Neuronal stem cell (in vitro differentiated cells): ENCODE data around the gene CFL2.
A peak's percentile ranks its signal among the peaks of the same experiment; 100 is the strongest.

Experiments
- DNase-seq: peaks from one replicate; pipeline ENCODE4 v3.0.0-alpha.2; 2013; ENCODE audit warnings: low spot score
- H2AFZ ChIP-seq: one replicate; pipeline ENCODE4 v1.6.1; 2013; ENCODE audit warnings: mild to moderate bottlenecking, low read length, inconsistent platforms
- H2AK5ac ChIP-seq: 2 replicates; pipeline ENCODE4 v1.6.1; 2013; ENCODE audit warnings: low read depth, mild to moderate bottlenecking, inconsistent platforms, low read length, moderate library complexity, mixed read lengths
- H2BK120ac ChIP-seq: 2 replicates; pipeline ENCODE4 v1.6.1; 2013; ENCODE audit warnings: low read depth, mild to moderate bottlenecking, inconsistent platforms, low read length, moderate library complexity, mixed read lengths
- H2BK12ac ChIP-seq: one replicate; pipeline ENCODE4 v1.6.1; 2013; ENCODE audit warnings: low read length, inconsistent platforms
- H2BK15ac ChIP-seq: 2 replicates; pipeline ENCODE4 v1.6.1; 2013; ENCODE audit warnings: mild to moderate bottlenecking, low read length, inconsistent platforms, mixed read lengths
- H2BK5ac ChIP-seq: one replicate; pipeline ENCODE4 v1.6.1; 2013; ENCODE audit warnings: inconsistent platforms, mild to moderate bottlenecking, low read length, moderate library complexity
- H3K14ac ChIP-seq: one replicate; pipeline ENCODE4 v1.6.1; 2013; ENCODE audit warnings: low read length, inconsistent platforms
- H3K18ac ChIP-seq: 2 replicates; pipeline ENCODE4 v1.6.1; 2013; ENCODE audit warnings: low read length, inconsistent platforms
- H3K23ac ChIP-seq: 2 replicates; pipeline ENCODE4 v1.6.1; 2013; ENCODE audit warnings: low read depth, mild to moderate bottlenecking, mixed read lengths, low read length, inconsistent platforms; ENCODE audit not compliant: poor library complexity
- H3K27ac ChIP-seq: replicated peaks from 3 replicates; pipeline ENCODE4 v1.5.1; 2013; ENCODE audit warnings: low read length, inconsistent platforms
- H3K27me3 ChIP-seq, 3 experiments: 2 replicates each; pipeline ENCODE4 v1.6.1; 2013; ENCODE audit warnings: low read length in 3 of 3, mild to moderate bottlenecking in 2 of 3, inconsistent platforms in 1 of 3, low read depth in 1 of 3, mixed read lengths in 1 of 3, moderate library complexity in 1 of 3; ENCODE audit not compliant: control insufficient read depth in 3 of 3, insufficient read depth in 3 of 3
- H3K36me3 ChIP-seq, 2 donors: replicated peaks in 1 of 2; 2 replicates each; pipeline ENCODE4 v1.6.1; 2013; ENCODE audit warnings: low read length in 2 of 2; ENCODE audit not compliant: control insufficient read depth in 2 of 2, insufficient read depth in 2 of 2
- H3K4ac ChIP-seq: 2 replicates; pipeline ENCODE4 v1.6.1; 2013; ENCODE audit warnings: inconsistent platforms, mild to moderate bottlenecking, low read length, moderate library complexity
- H3K4me1 ChIP-seq, 2 donors: 1 replicate in 1 of 2; 2 replicates in 1 of 2; pipeline ENCODE4 v1.6.1; 2013; ENCODE audit warnings: low read length in 2 of 2, low read depth in 1 of 2; ENCODE audit not compliant: control insufficient read depth in 2 of 2, insufficient read depth in 1 of 2
- H3K4me2 ChIP-seq: one replicate; pipeline ENCODE4 v1.6.1; 2013; ENCODE audit warnings: mild to moderate bottlenecking, low read length, inconsistent platforms; ENCODE audit not compliant: insufficient read depth, poor library complexity, severe bottlenecking
- H3K4me3 ChIP-seq, 2 donors: 2 replicates each; pipeline ENCODE4 v1.5.1; 2013; ENCODE audit warnings: low read length in 2 of 2, mild to moderate bottlenecking in 2 of 2, inconsistent platforms in 1 of 2, moderate library complexity in 1 of 2
- H3K79me1 ChIP-seq: one replicate; pipeline ENCODE4 v1.6.1; 2013; ENCODE audit warnings: low read depth, mild to moderate bottlenecking, inconsistent platforms, low read length, moderate library complexity
- H3K9ac ChIP-seq: one replicate; pipeline ENCODE4 v1.6.1; 2013; ENCODE audit warnings: mild to moderate bottlenecking, low read depth, low read length, inconsistent platforms; ENCODE audit not compliant: poor library complexity
- H3K9me3 ChIP-seq, 2 donors: replicated peaks in 1 of 2; 2 replicates each; pipeline versions ENCODE3 to v1.6.1; 2013; ENCODE audit warnings: low read length in 2 of 2, mild to moderate bottlenecking in 2 of 2, inconsistent platforms in 1 of 2, low read depth in 1 of 2, mixed read lengths in 1 of 2, moderate library complexity in 1 of 2; ENCODE audit not compliant: control insufficient read depth in 2 of 2, insufficient read depth in 1 of 2
- H4K8ac ChIP-seq: one replicate; pipeline ENCODE4 v1.6.1; 2013; ENCODE audit warnings: low read depth, mild to moderate bottlenecking, inconsistent platforms, low read length, moderate library complexity
- H4K91ac ChIP-seq: one replicate; pipeline ENCODE4 v1.6.1; 2013; ENCODE audit warnings: low read length, low read depth, mild to moderate bottlenecking, inconsistent platforms; ENCODE audit not compliant: poor library complexity
- WGBS, 2 donors: extraction: QIAGEN DNeasy Blood & Tissue Kit; methylation state at CpG; one replicate each; pipeline ENCODE4 v1.1.7; 2013; ENCODE audit warnings: missing lambda C conversion rate in 2 of 2, mixed read lengths in 1 of 2; ENCODE audit not compliant: insufficient read length in 2 of 2, insufficient replicate concordance in 1 of 2; ENCODE audit errors: extremely low coverage in 2 of 2; 5-methylcytosine and 5-hydroxymethylcytosine counted together

The CFL2 gene

GRCh38 chr14:34715127-34715863 lies 902 bp upstream of the CFL2 start:
- H3K27ac ChIP-seq: no peak overlapping the region
- H4K8ac ChIP-seq: no peak overlapping the region
- peaks cover 0 to 27% of the 10 kb centered on the region in 2 donors for H3K36me3 ChIP-seq
- H2BK15ac ChIP-seq: no peak overlapping the region
- no peak overlapping the region for H2BK12ac ChIP-seq
- peak overlapping the region; percentile 99 for H2AFZ ChIP-seq
- no CpG with 5 or more reads among the region's 8 CpGs for WGBS, 2 donors
- no peak overlapping the region for H2BK120ac ChIP-seq
- H3K4ac ChIP-seq: no peak overlapping the region
- H3K14ac ChIP-seq: no peak overlapping the region
- H3K79me1 ChIP-seq: no peaks in the 10 kb centered on the region
- peak overlapping the region in 1 of 2 donors; percentile 84 for H3K4me3 ChIP-seq
- H3K18ac ChIP-seq: no peak overlapping the region
- peaks cover 0 to 15% (median 0%) of the 10 kb centered on the region in 3 experiments for H3K27me3 ChIP-seq
- H4K91ac ChIP-seq: no peak overlapping the region
- H3K4me1 ChIP-seq: peaks cover 0 to 6% of the 10 kb centered on the region in 2 donors
- H2AK5ac ChIP-seq: no peak overlapping the region
- no peak for DNase-seq
- H3K4me2 ChIP-seq: no peak overlapping the region
- no peak overlapping the region for H3K9ac ChIP-seq
- no peaks in the 10 kb centered on the region for H3K9me3 ChIP-seq
- no peak overlapping the region for H3K23ac ChIP-seq
- H2BK5ac ChIP-seq: no peak overlapping the region

DNA sequence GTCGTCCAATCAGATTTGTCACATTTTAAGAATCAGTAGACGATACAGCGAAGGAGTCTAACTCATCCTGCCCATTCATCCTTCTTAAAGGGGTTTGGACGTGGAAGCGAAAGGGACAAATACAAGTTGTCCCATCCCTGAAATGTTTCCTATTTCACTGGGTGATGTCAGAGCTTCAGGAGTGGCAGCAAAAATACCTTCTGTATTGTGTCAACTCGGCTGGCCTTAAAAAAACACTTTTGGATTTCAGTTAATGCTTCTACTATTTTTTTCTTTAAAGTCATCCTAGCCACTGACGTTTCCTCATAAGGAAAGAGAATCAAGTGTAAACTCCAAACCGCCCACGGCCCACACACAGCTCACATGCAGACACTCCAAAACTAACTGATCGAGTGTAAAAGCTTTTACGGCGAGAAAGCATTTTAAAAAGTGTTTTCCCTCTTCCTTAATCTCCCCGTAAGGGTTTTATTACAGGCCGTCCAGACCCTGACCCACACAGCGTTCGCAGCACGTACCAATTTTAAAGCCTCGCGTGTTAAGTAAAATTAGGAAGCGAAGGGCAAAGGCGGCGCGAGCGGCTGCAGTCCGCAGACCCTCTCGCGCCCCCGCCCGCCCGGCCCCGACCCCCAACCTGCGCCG lies 593 bp downstream of the CFL2 start:
- H3K18ac ChIP-seq: peak overlapping the region; percentile 96
- H3K4me1 ChIP-seq: peaks cover 0 to 6% of the 10 kb centered on the region in 2 donors
- H2BK120ac ChIP-seq: no peak overlapping the region
- H2AK5ac ChIP-seq: no peak overlapping the region
- no peak overlapping the region for H2BK12ac ChIP-seq
- H3K23ac ChIP-seq: no peak overlapping the region
- peak overlapping the region; percentile 99 for H2AFZ ChIP-seq
- H3K79me1 ChIP-seq: no peaks in the 10 kb centered on the region
- peak overlapping the region; percentile 84 to 92 for H3K4me3 ChIP-seq
- H3K9me3 ChIP-seq: no peaks in the 10 kb centered on the region
- no peak overlapping the region for H3K14ac ChIP-seq
- peaks cover 0 to 27% of the 10 kb centered on the region in 2 donors for H3K36me3 ChIP-seq
- H2BK5ac ChIP-seq: no peak overlapping the region
- no peak overlapping the region for H4K91ac ChIP-seq
- H3K9ac ChIP-seq: no peak overlapping the region
- H3K4ac ChIP-seq: no peak overlapping the region
- peak overlapping the region; percentile 89 for H3K27ac ChIP-seq
- H2BK15ac ChIP-seq: no peak overlapping the region
- H4K8ac ChIP-seq: no peak overlapping the region
- WGBS, 2 donors: no CpG with 5 or more reads among the region's 33 CpGs
- peak overlapping the region; percentile 29 for H3K4me2 ChIP-seq
- H3K27me3 ChIP-seq: peaks cover 0 to 15% (median 0%) of the 10 kb centered on the region in 3 experiments
- peak; percentile 21 for DNase-seq

- no peak overlapping the region for H3K14ac ChIP-seq
- H3K79me1 ChIP-seq: no peaks in the 10 kb centered on the region
- no peaks in the 10 kb centered on the region for H3K9me3 ChIP-seq
- no peak overlapping the region for H3K4ac ChIP-seq
- no peak overlapping the region for H4K91ac ChIP-seq
- H2BK120ac ChIP-seq: no peak overlapping the region
- H3K23ac ChIP-seq: no peak overlapping the region
- peaks cover 0 to 6% of the 10 kb centered on the region in 2 donors for H3K4me1 ChIP-seq
- no peak overlapping the region for H2BK5ac ChIP-seq
- no peak overlapping the region for H2BK15ac ChIP-seq
- no peak overlapping the region for H2AK5ac ChIP-seq
- H3K4me3 ChIP-seq: peak overlapping the region; percentile 84 to 92
- no CpG with 5 or more reads among the region's 6 CpGs for WGBS, 2 donors
- no peak overlapping the region for H3K9ac ChIP-seq
- H3K18ac ChIP-seq: no peak overlapping the region
- DNase-seq: no peak
- peaks cover 0 to 15% (median 0%) of the 10 kb centered on the region in 3 experiments for H3K27me3 ChIP-seq
- H2BK12ac ChIP-seq: no peak overlapping the region
- H3K4me2 ChIP-seq: peak overlapping the region; percentile 29
- no peak overlapping the region for H4K8ac ChIP-seq
- peak overlapping the region; percentile 99 for H2AFZ ChIP-seq
- peaks cover 0 to 27% of the 10 kb centered on the region in 2 donors for H3K36me3 ChIP-seq
- H3K27ac ChIP-seq: no peak overlapping the region
These were observed 1.2 kb downstream of the CFL2 start for GRCh38 chr14:34713122-34713680.
